Thoracic aorta (tissue), 2 donors: ENCODE data around the gene SLIT3. TPM values are rescaled to one million over a fixed set of nuclear protein-coding genes. Genes with fewer than 3 reads are reported as not detected.

Experiments used
- ATAC-seq: fragments of 150-250 bp; one replicate; pipeline ENCODE4 v1.8.0; 2017; ENCODE audit warnings: low read depth; ENCODE audit not compliant: insufficient number of reproducible peaks, low FRiP score
- DNase-seq: peaks from one replicate; pipeline ENCODE4 v3.0.0-alpha.2; 2020; ENCODE audit warnings: low spot score
- H3K27ac ChIP-seq, 2 donors: fragments of 200-600 bp; sonication (generic); 1 replicate in 1 of 2; 2 replicates in 1 of 2; pipeline ENCODE4 v1.5.1; 2016; ENCODE audit warnings: mild to moderate bottlenecking in 2 of 2, moderate library complexity in 2 of 2
- H3K27me3 ChIP-seq: fragments of 200-600 bp; sonication (generic); replicated peaks from 2 replicates; pipeline ENCODE4 v1.6.0; 2016; ENCODE audit warnings: mild to moderate bottlenecking; ENCODE audit not compliant: insufficient read depth
- H3K36me3 ChIP-seq: fragments of 200-600 bp; sonication (generic); one replicate; pipeline ENCODE4 v1.5.1; 2016
- H3K4me1 ChIP-seq, 2 donors: fragments of 200-600 bp; sonication (generic); 1 replicate in 1 of 2; 2 replicates in 1 of 2; pipeline versions ENCODE4 v1.5.1 to v1.6.0; 2016; ENCODE audit warnings: low read depth in 2 of 2, mild to moderate bottlenecking in 1 of 2; ENCODE audit not compliant: control insufficient read depth in 1 of 2
- H3K4me3 ChIP-seq: fragments of 200-600 bp; sonication (generic); 2 replicates; pipeline ENCODE4 v1.5.1; 2016; ENCODE audit warnings: mild to moderate bottlenecking
- H3K9me3 ChIP-seq: fragments of 200-600 bp; sonication (generic); 2 replicates; pipeline ENCODE4 v1.5.1; 2016
- total RNA-seq, 2 donors: library from RNA; depleted of rRNA; stranded (reverse); fragments of >200 nt; gene quantifications; one replicate each; pipeline versions ENCODE4 v1.1.0 to v1.2.3, GENCODE V29; 2016
- TF ChIP-seq, protein P1 (sequence below): fragments of 200-600 bp; sonication (generic); IDR thresholded peaks from one replicate; pipeline ENCODE4 v1.5.1; 2019; ENCODE audit warnings: antibody characterized with exemption

The SLIT3 gene
- total RNA-seq, 2 donors from 2014 or later, result 80.1 to 86.9 TPM

DNA sequence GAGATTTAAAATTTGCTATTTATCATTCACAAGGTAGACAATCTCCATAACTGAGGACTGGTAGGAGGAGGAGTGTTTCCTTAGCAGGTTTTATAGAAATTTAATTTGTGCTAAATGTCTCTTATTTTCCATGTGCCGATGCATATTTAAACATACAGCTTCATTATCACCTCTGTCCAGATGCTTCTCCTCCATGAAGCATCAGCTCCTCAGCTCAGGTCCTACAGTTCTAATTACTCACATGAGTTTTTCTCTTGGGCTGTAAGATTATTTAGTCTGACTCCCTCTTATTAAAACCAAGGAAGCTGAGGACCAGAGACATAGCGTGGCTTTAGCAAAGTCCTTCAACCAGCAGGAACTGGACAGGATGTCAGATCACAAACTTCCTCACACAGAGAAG is 421.6 kb downstream of the SLIT3 start:
- Histone ChIP-seq H3K27me3 (no peaks in the 10 kb centered on the region), H3K27ac (no peak overlapping the region), H3K9me3 (no peaks in the 10 kb centered on the region), H3K4me3 (no peak overlapping the region), H3K4me1 (peaks cover 0 to 14% of the 10 kb centered on the region in 2 donors), H3K36me3 (no peaks in the 10 kb centered on the region)
- ATAC-seq (no peak), DNase-seq (no peak)
- TF ChIP-seq, protein P1, sequence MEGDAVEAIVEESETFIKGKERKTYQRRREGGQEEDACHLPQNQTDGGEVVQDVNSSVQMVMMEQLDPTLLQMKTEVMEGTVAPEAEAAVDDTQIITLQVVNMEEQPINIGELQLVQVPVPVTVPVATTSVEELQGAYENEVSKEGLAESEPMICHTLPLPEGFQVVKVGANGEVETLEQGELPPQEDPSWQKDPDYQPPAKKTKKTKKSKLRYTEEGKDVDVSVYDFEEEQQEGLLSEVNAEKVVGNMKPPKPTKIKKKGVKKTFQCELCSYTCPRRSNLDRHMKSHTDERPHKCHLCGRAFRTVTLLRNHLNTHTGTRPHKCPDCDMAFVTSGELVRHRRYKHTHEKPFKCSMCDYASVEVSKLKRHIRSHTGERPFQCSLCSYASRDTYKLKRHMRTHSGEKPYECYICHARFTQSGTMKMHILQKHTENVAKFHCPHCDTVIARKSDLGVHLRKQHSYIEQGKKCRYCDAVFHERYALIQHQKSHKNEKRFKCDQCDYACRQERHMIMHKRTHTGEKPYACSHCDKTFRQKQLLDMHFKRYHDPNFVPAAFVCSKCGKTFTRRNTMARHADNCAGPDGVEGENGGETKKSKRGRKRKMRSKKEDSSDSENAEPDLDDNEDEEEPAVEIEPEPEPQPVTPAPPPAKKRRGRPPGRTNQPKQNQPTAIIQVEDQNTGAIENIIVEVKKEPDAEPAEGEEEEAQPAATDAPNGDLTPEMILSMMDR, result no peak

DNA sequence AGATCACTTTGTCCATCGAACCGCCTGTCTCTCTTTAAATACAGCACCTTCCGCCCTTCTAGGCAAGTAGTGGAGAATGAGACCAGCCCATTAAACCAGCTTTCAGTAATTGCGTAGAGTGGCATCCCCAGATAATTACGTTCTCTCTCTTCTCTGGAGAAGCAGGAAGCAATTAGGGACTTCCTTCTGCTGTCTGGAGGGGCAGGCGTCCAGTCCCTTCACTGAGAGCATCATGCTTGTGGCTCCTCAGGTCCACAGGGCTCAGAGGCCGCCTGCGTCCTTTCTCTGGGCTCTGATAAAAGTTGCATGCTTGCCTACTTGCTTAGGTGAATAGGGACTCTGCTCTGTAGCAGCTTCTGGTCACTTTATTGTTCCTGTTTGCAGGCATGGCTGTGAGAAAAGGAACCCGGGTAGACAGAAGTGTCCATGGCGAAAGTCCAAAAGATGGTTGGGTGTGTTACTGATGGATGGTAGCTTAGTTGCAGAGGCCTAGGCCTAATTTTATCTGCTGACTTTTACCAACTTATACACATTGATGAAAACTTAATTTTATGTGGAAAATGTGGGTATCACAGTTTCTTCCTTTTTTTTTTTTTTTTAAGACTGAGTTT is 422.7 kb downstream of the SLIT3 start:
- H3K9me3 ChIP-seq, result no peaks in the 10 kb centered on the region
- TF ChIP-seq, protein P1, result no peak
- no peaks in the 10 kb centered on the region for H3K36me3 ChIP-seq
- DNase-seq, result no peak
- no peak overlapping the region for H3K27ac ChIP-seq
- ATAC-seq, result no peak
- no peaks in the 10 kb centered on the region for H3K27me3 ChIP-seq
- H3K4me3 ChIP-seq, result no peak overlapping the region
- peaks cover 0 to 14% of the 10 kb centered on the region in 2 donors for H3K4me1 ChIP-seq

DNA sequence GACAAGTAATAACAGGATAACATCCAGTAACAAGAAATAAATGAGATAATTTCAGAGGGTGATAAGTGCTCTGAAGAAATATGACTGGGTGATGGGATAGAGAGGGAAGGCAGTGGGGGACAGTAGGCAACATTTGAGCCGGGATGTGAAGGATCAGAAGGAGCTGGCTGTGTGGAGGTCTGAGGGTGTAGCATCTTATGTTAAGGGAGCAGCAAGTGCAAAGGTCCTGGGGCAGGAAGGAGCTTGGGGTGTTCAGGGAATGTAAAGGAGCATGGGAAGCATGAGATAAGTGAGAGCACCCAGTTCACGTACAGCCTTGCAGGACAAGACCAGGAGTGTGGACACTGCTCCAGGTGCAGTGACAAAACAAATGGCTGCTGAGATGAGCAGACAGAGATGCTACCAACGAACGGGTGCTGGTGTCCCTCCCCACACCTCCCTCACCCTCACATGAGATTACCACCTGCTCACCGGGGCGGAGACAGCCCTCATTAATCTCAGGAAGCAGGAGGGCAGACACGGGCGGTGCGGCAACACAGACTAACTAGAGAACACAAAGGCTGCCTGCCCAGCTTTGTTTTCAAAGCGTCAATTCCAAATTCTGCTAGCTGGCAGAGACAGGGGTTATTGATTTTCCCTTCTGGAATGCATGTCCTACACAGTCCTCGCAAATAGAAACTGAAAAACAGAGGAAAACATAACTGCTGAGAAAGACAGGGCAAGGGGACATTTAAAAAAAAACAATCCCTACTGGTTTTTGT is 423.6 kb downstream of the SLIT3 start:
- Histone ChIP-seq H3K36me3 (no peaks in the 10 kb centered on the region), H3K4me3 (no peak overlapping the region), H3K9me3 (no peaks in the 10 kb centered on the region), H3K4me1 (peaks cover 0 to 14% of the 10 kb centered on the region in 2 donors), H3K27me3 (no peaks in the 10 kb centered on the region), H3K27ac (no peak overlapping the region)
- no peak for ATAC-seq
- DNase-seq, result no peak
- TF ChIP-seq, protein P1, result no peak

DNA sequence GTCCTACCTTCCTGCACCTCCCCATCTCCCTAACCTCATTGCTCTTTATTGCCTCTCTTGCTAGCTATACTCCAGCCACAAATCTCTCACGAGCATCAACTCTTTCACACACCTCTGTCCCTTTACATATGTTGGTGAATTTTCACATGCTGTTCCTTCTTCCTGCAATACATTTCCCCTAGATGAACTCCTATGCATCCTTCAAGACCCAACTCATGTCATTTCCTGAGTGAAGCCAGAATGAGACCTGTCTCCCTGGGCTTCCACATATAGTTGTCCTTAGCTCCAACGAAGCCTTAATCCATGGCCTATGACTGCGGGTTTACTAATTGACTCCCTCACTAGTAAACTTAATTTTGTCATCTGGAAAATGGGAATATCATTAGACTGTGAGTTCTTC is 424.5 kb downstream of the SLIT3 start:
- TF ChIP-seq, protein P1, result no peak

DNA sequence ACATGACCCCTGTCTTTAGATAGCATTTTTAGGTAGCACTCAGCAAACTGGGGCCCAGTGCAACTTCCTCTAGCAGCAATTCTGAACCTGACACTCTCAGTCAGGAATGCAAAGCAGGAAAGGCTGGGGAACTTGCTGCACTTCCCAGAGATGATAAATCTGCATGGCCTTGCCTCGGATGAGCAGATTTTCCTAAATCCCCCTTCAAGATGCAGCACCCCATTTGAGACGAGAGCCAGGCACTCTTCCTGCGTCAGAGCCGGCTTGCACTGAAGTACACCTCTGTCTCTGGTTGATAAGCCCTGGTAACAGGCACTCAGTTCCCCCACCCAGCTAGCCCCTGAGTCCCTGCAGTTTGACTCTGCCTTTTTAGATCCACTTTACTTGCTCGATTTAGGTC is 425.1 kb downstream of the SLIT3 start:
- TF ChIP-seq, protein P1, result no peak
- DNase-seq, result no peak
- Histone ChIP-seq H3K4me3 (no peak overlapping the region), H3K27ac (no peak overlapping the region), H3K27me3 (no peaks in the 10 kb centered on the region), H3K9me3 (no peaks in the 10 kb centered on the region), H3K4me1 (peaks cover 0 to 14% of the 10 kb centered on the region in 2 donors), H3K36me3 (no peaks in the 10 kb centered on the region)
- ATAC-seq, result no peak

More for the DNA sequence above, 424.5 kb downstream of the SLIT3 start:
- DNase-seq (no peak), ATAC-seq (no peak)
- Histone ChIP-seq H3K27ac (no peak overlapping the region), H3K27me3 (no peaks in the 10 kb centered on the region), H3K9me3 (no peaks in the 10 kb centered on the region), H3K4me1 (peaks cover 0 to 14% of the 10 kb centered on the region in 2 donors), H3K4me3 (no peak overlapping the region), H3K36me3 (no peaks in the 10 kb centered on the region)
